Left colon (tissue), 2 donors: ENCODE results near the gene AHSP. TPM values are rescaled to one million over a fixed set of nuclear protein-coding genes. Genes with fewer than 3 reads are reported as not detected.
"Not testable (repeated sequence)": the region's sequence is repeated elsewhere in the genome, so short reads cannot be mapped to it uniquely, and the experiment has no call there.

Experiments used
- ATAC-seq: fragments of 200-7000 bp; cut with Tn5 transposase; one replicate; pipeline ENCODE4 v1.9.1; 2020; ENCODE audit warnings: mild to moderate bottlenecking, moderate library complexity
- DNase-seq, 2 donors: peaks; one replicate each; pipeline ENCODE4 v3.0.0-alpha.2; 2020
- intact Hi-C, 2 donors: fragments of 100-400 bp; cut with DNase I in 1 of 2; cut with micrococcal nuclease in 1 of 2; formaldehyde crosslinking; loops; one replicate each; pipeline versions ENCODE4 v1.11.2 to v1.14.0; 2022; cut with DNase I, micrococcal nuclease
- total RNA-seq, 2 donors: library from RNA; stranded (reverse); fragmentation: NEBNext Ultra II Directional; extraction: Animal tissue kit (Norgen Biotek cat#: 25700); gene quantifications; one replicate each; pipeline ENCODE4 v1.2.1, GENCODE V29; 2021
- donor health status: DM: no; HTN: no; CAD: no.
- donor health status: DM: yes; HTN: yes; CAD: no.

AHSP gene
- total RNA-seq, 2 donors from 2014 or later = not detected

DNA sequence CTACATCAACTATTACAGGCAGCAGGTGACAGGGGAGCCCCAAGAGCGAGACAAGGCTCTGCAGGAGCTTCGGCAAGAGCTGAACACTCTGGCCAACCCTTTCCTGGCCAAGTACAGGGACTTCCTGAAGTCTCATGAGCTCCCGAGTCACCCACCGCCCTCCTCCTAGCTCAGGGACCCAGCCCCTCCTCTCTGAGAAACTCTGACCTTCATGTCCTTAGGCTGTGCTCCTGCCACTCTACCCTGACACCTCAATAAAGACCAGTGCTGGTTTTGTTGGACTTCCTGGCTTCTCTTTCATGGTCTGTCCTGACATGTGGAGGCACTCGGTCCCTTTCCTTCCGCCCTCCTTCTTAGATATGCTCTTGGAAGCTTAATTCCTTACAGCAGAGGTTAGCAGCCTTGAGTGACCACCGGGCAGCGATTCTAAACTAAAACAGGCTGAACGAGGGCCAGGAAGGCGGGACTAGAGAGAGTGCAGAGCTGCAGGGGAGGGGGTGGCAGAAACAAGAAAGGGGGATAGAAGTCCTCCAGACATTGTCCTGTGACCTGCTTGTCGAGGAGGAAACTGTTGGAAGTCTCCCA, 915 bp downstream of the AHSP start:
- DNase-seq = no peak
- no peak for ATAC-seq
- intact Hi-C loops = no loop called here

DNA sequence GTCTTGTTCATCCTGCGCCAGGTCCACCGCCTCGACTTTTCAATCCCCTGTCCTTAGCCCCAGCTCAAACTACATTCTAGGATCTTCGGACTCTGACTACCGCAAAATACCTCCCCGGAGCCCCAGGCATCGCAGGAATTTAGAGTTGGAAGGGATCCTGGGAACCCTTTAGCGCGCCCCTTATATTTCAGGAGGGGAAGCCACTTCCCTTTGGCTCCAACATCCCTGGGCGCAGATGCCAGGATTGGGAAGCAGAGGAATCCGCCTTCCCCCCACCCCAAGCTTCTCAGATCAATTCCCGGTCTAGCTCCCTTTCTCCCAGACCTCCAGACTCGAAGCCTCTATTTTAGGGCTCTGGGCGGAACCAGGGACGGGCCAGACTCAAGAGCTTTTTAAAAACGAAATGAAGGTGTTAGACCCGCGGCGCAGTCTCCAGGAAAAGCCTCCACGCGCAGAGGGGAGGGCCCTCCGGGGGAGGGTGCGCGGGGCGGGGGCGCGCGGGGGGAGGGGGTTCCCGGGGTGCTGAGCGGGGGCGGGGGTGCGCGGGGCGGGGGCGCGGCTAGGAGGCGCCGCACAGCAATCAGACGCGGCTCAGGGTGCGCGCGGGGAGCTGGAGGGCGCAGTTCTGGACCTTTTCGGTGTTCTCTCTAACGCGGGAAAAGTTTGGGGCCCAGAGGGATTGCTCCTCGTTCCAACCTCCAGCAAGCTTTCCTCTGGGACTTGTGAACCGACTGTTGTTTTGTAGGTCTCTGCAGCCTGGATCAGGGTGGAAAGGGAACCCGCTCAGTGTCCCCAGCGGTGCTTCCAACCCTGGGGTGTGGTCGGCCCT, 1.6 kb downstream of the AHSP start:
- no peak for ATAC-seq
- intact Hi-C loops = no loop called here
- DNase-seq = no peak

DNA sequence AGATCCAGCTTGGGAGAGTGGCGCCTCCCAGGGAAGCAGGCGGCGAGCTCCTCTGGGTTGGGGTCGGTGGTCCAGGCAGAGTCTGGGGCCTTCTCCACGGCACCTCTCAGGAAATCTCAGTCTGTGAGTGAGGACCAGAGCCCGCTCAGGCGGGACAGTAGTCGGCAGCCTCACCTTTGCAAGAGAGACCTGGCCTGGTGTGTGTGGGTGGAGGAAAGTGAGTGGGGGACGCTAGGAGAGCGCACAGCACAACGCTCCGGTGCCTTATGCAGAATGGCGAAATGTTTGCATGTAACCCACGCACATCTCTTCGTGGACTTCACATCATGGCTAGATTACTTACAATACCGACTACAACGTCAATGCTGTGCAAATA, 2.2 kb downstream of the AHSP start:
- no peak for ATAC-seq
- intact Hi-C loops = no loop called here
- DNase-seq = no peak

DNA sequence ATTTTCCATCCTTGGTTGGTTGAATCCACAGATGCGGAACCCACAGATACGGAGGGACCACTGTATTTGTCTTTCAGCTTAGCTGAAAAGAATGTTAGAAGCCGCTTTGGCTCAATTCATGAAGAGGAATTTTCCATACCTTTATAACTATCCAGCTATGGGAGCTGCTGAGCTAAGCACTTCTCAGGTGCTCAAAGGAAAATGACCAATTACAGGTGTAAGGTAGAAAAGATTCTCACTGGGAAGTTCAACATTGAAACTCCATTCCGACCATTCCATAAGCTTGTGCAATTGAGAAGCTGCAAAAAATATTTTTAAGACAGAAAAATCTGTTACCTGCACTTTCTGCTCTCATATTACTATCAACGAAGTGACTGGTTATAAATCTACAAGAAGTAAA, 2.7 kb downstream of the AHSP start:
- DNase-seq (no peak), ATAC-seq (no peak)
- intact Hi-C loops = no loop called here

GRCh38 chr16:31531096-31531495, 3.4 kb downstream of the AHSP start:
- ATAC-seq (no peak), DNase-seq (no peak)
- intact Hi-C loops = no loop called here

GRCh38 chr16:31532120-31532519, 4.4 kb downstream of the AHSP start:
- DNase-seq = no peak
- intact Hi-C loops = no loop called here

GRCh38 chr16:31532896-31533295, 5.2 kb downstream of the AHSP start:
- DNase-seq (no peak), ATAC-seq (no peak)
- intact Hi-C loops = no loop called here

More at GRCh38 chr16:31532120-31532519, 4.4 kb downstream of the AHSP start:
- no peak for ATAC-seq

- ATAC-seq = no peak
- intact Hi-C loops = no loop called here
- no peak for DNase-seq
These were observed 8.0 kb downstream of the AHSP start for GRCh38 chr16:31535737-31536136.

- intact Hi-C loops = no loop called here
- no peak for DNase-seq
- ATAC-seq = no peak
These were observed 9.2 kb downstream of the AHSP start for GRCh38 chr16:31536804-31537361.

DNA sequence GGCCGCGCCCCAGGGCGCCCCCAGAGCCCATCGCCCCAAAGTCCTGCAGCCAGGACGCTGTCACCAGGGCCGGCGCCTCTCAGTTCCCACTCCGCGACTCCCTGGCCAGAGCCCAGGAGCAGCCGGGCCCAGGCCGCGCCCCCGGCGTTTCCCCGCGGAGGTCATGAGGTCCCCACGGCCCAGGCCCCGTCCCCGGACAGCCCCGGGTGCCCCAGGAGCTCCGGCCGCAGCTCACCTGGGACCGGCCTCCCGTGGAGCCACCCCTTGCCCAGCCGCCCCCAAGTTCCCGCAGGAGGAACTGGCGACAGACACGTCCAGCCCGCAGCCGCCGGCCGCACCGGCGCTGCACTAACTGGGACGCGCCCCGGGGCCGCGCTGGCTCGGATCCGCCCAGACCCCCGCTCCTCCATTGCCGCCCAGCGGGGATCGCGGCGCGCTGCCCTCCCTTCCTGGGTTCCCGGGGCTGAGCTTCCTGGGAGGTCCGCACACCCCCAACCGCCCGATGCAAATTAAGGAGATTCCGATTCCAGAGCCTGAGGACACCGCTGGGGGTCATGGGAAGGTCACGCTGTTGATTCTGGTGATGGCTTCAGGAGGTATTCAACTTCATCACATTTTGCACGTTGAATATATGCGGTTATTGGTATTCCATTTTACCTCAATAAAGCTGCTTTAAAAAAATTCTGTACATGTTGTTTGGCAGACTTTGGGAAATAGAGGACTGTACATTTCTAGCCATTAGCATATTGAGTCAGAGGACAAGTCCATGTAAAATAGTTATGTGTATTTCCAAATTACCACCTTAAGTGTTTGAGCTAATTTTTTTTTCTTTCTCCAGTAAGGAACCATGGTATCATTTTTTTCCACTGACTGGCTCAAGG, 9.9 kb downstream of the AHSP start:
- no peak for ATAC-seq
- intact Hi-C loops = no loop called here
- DNase-seq = peak in 1 of 2 donors; percentile 7

DNA sequence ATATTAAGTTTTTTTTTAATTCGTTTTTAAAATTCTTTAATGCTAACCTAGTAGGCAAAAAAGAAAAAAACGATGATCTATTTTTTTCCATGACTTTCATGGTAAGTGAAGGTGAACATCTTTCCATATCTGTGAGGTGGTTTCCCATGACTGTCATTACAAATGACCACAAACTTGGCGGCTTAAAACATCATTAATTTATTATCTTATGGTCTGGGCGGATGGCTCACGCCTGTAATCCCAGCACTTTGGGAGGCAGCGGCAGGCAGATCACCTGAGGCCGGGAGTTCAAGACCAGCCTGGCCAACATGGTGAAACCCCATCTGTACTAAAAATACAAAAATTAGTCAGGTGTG, 10.5 kb downstream of the AHSP start:
- intact Hi-C loops, DNase-seq, ATAC-seq: not testable (repeated sequence)

DNA sequence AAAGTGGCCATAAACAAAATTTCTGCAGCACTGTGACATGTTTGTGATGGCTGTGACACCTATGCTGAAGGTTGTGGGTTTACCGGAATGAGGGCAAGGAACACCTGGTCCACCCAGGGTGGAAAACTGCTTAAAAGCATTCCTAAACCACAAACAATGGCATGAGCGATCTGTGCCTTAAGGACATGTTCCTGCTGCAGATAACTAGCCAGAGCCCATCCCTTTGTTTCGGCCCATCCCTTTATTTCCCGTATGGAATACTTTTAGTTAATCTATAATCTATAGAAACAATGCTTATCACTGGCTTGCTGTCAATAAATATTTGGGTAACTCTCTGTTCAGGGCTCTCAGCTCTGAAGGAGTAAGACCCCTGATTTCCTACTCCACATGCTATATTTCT, 12.1 kb downstream of the AHSP start:
- intact Hi-C loops, DNase-seq, ATAC-seq: not testable (repeated sequence)

- ATAC-seq (no peak), DNase-seq (no peak)
- intact Hi-C loops = no loop called here
These were observed 15.1 kb downstream of the AHSP start for GRCh38 chr16:31542763-31543162.

DNA sequence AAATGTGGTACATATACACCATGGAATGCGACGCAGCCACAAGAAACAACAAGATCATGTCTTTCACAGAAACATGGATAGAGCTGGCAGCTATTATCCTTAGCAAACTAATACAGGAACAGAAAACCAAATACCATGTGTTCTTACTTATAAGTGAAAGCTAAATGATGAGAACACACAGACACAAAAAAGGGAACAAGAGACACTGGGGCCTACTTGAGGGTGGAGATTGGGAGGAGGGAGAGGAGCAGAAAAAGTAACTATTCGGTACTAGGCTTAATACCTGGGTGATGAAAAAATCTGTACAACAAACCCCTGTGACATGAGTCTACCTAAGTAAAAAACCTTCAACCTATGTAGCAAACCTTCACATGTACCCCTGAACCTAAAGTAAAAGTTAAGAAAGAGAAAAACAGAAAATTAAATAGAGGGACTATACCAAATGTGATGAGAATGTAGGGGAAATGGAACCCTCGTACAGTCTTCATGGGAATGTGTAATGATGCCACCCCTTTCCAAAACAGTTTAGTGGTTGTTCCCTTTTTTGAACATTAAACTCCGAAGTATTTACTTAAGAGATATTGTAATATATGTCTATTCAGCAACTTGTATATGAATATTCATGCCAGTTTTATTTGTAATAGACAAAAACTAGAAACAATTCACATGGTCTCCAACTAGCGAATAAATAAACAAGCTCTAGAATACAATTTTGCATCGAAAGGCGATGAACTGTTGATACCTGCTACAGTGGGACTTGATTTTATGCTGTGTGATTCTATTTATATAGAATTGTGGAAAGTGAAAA, 33.9 kb downstream of the AHSP start:
- no peak for ATAC-seq
- no peak for DNase-seq
- intact Hi-C loops = no loop called here

- intact Hi-C loops = no loop called here
- DNase-seq (peak in 1 of 2 donors; percentile 14), ATAC-seq (no peak)
These were observed 41.1 kb downstream of the AHSP start for GRCh38 chr16:31568577-31569359.

DNA sequence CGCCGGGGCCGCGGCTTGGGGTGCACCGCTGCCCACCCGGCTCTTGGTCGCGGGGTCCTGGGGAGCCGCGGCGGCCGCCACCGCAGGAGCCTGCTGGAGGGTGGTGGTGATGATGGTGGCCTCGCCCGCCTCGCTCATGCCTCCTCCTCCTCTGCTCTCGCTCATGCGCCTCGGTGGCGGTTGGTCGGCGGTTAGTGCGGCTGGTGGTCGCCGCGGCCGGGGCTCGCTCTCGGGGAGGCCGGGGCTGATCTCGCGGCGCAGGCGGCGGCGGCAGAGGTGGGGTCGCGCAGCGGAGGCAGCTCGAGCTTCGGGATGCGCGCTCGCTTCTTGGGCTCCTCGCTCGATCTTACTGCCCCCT, 41.6 kb downstream of the AHSP start:
- ATAC-seq = no peak
- no peak for DNase-seq
- intact Hi-C loops = no loop called here

- intact Hi-C loops = no loop called here
- DNase-seq = no peak
- no peak for ATAC-seq
These were observed 45.1 kb downstream of the AHSP start for GRCh38 chr16:31572821-31573220.

DNA sequence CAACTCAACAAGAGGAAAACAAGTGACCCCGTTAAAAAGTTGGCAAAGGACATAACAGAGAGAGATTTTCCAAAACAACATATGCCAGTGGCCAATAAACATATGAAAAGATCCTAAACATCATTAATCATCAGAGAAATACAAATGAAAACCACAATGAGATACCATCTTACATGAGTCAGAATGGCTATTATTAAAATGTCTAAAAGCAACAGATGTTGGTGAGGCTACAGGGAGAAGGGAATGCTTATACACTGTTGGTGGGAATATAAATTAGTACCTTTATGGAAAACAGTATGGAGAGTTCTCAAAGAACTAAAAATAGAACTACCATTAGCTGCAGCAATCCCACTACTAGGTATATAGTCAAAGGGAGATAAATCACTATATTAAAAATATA, 46.5 kb downstream of the AHSP start:
- intact Hi-C loops = not testable (repeated sequence)

More for the DNA sequence above, 46.5 kb downstream of the AHSP start:
- not testable (repeated sequence) for ATAC-seq, DNase-seq
